ENCODE measurements around the gene SNPH.
A peak's percentile ranks its signal among the peaks of the same experiment; 100 is the strongest.

Gene SNPH

GRCh38 chr20:1325173-1326030 lies 59.3 kb downstream of the SNPH start:
- DNase-seq, result peak; percentile 99

- DNase-seq, result peak; percentile 26
Observed at GRCh38 chr20:1326031-1326930, 60.2 kb downstream of the SNPH start.

GRCh38 chr20:1327241-1327653 lies 61.2 kb downstream of the SNPH start:
- peak; percentile 57 for DNase-seq

- peak; percentile 47 for DNase-seq
Observed at GRCh38 chr20:1327827-1328679, 62.0 kb downstream of the SNPH start.

- DNase-seq, result peak; percentile 46
Observed at GRCh38 chr20:1328680-1329330, 62.7 kb downstream of the SNPH start, which contains the start of gene SDCBP2. SDCBP2 (minus strand) TSS chr20:1329139; CDS start chr20:1320416, 8,723 bp downstream.

- peak; percentile 59 for DNase-seq
Observed at GRCh38 chr20:1330075-1330830, 64.2 kb downstream of the SNPH start.

- DNase-seq, result no peak
Observed at GRCh38 chr20:1331101-1331500, 65.0 kb downstream of the SNPH start.

GRCh38 chr20:1331801-1332453 lies 65.8 kb downstream of the SNPH start:
- DNase-seq, result peak; percentile 39

DNA sequence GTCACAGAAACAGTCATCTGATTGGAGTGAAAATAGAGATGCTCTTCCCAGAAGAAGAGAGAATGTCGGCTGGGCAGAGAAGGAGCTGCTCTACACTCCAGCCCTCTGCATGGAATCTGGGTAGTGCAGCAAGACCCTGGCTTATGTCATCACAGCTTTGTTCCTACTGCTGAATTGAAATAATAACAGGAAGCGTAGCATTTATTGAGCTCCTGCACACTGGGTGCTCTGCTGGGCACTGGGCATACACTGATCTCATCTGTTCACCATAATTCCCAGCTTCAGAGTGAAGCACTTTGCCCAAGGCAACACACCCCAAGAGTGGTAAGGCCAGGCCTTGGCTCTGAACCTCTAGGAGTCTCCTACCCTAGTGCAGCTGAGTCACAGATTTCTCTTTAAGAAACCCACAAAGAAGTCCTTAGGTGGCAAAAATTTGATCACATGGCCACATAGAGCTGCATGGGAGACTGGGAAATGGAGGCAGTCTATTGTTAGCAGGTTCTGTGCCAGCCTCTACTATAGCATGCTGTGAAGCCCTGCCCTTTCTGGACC lies 66.7 kb downstream of the SNPH start:
- peak; percentile 43 for DNase-seq

GRCh38 chr20:1333462-1334369 lies 67.6 kb downstream of the SNPH start:
- no peak for DNase-seq

- DNase-seq, result no peak
Observed at GRCh38 chr20:1334370-1334731, 68.3 kb downstream of the SNPH start.

DNA sequence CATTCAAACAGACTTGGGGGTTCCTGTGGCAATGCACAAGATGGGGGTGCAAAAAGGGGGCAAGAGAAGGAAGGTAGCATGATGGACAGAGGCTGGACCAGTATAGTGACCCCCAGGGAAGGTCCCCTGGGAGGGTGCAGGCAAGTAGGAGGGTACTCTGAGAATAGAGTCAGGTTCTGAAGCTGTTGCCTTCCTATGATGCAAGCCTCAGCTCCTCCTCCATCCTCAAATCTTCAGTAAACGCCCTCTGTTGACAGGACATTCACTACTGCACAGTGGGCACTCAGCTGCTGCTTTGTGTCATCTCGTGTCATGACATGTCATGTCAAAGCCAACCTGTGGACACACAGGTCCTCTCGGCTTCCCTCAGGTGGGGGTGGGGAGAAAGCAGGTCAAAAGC lies 68.7 kb downstream of the SNPH start:
- DNase-seq, result peak; percentile 32

DNA sequence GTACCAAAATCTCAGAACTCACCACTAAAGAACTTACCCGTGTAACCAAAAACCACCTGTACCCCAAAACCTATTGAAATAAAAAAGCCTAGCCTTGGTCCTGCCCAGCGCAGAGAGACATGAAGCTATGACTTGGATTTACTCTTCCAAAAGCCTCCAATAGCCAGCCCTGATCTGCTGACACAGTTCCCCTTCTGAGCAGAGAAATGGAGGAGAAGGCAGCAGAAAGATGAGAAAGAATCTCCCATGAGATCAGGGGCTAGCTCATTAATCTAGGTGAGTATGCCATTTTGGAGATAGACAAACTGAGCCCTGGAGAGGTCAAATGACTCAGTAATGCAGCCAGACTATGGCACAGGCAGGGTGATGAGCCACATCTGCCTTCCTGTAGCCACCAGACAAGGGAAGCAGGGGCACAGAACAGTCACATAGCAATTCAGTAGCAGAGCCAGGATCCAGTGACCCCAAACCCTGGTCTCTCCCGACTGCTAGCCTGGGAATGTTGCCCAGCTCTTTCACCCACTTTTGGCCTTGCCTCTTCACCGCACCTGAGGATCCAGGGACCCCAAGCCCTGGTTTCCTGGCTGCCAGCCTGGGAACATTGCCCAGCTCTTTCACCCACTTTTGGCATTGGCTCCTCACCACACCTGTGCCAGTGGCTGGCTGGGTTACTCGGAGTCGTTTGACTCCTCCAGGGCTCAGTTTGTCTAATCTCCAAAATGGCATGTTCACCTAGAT lies 70.0 kb downstream of the SNPH start:
- DNase-seq, result no peak

GRCh38 chr20:1336699-1337367 lies 70.7 kb downstream of the SNPH start:
- no peak for DNase-seq

DNA sequence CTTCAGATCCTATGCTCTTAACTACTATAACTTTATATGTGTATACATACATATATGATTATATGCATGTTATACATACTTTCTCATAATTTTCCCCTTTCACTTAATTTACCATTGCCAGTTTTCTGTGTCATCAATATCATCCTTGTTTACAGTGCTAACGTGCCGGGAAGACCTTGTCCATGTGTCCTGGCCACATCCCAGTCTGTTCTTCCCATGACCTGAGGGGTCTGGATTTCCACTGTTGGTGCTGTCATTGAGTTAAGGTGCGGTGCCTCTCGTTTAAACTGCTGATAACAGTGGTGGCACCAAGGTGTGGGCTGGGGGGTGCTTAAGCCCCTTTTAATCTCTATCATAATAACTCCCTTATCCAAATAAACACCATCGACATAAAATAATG lies 71.3 kb downstream of the SNPH start:
- no peak for DNase-seq

DNA sequence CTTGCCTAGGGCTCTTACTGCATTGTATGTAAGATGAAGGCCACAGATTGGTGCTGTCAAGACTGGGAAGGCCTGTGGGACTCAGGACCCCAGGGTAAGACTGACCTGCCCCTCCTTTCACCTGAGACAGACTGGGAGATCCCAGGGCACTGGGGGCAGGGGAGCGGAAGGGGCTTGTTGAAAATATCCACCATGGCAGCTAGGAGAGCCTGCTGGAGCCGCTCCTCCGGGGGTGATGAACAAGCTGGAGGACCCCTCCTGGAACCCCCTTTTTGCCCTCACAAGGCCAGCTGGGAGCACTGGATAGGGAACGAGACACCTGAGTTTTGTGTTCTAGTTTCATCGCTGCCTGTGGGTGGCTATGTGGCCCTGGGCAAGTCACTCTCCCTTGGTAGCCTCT lies 72.0 kb downstream of the SNPH start:
- DNase-seq, result no peak

GRCh38 chr20:1338801-1339200 lies 72.7 kb downstream of the SNPH start:
- DNase-seq, result no peak

All from activated CD8-positive, alpha-beta memory T cell treated with anti-CD3 and anti-CD28 coated beads, Interleukin-2, amount 50 U/mL, for 48 hours (primary cell).